Uterus (tissue), 2 donors: ENCODE data around the gene ZNF821.

Experiments used
- CTCF ChIP-seq, 4 experiments: fragments of 200-600 bp in 2 of 4; fragments of 450-650 bp in 2 of 4; sonication (generic) in 2 of 4; IDR thresholded peaks; one replicate each; pipeline ENCODE4 v1.5.1; 2016 to 2019; ENCODE audit warnings: antibody characterized with exemption in 4 of 4, mild to moderate bottlenecking in 2 of 4, moderate library complexity in 1 of 4
- POLR2A ChIP-seq, 2 donors: fragments of 450-650 bp; IDR thresholded peaks; one replicate each; pipeline ENCODE4 v1.6.1; 2016; ENCODE audit warnings: antibody characterized with exemption in 2 of 2, mild to moderate bottlenecking in 1 of 2, moderate library complexity in 1 of 2

GRCh38 chr16:71811261-71811803, 72.7 kb downstream of the ZNF821 start:
- no peak for TF ChIP-seq CTCF (IDR thresholded peaks at IDR 0.05)
- no peak for TF ChIP-seq POLR2A (IDR thresholded peaks at IDR 0.05)
